ENCODE results near the gene PYGB.
"Not testable (repeated sequence)": the region's sequence is repeated elsewhere in the genome, so short reads cannot be mapped to it uniquely, and the experiment has no call there.

PYGB gene

DNA sequence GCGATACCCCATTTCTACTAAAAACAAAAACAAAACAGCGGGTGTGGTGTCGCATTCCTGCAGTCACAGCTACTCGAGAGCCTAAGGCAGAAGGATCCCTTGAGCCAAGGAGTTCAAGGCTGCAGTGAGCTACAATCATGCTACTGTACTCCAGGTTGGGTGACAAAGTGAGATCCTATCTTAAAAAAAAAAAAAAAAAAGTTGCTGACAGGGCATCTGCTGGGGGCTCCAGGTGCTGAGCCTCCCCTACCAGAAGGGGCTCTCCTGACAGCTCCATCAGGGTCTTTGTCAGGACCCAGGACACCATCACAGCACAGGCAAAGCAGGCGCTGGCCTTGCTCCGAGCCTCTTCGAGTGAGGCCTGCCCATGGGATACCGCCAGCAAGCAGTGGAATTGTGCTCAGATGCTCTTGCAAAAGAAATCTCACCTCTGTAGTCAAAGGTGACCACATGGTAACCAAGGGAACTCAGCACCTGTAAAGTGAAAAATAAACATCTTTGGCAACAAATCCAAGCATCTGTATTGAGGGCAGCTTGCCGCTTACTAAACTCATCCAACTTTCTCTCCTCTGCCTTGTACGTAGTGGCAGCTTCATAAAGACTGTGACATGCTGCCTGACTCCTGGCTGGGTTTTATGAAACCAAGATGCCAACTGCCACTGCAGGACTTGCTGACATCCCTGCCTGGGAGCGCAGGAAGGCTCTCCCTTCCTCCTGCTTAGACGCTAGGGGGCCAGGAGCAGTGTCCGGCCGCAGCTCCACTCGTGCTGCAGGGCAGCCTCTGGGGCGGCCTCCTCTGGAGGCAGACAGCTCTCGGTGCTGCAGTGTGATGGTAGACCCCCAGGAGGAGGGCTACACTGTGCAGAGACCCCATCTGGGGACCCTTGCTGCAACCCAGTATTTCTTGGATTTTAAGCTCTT, 66.9 kb downstream of the PYGB start:
- no peak for DNase-seq (ENCODE audit: low read depth)

DNA sequence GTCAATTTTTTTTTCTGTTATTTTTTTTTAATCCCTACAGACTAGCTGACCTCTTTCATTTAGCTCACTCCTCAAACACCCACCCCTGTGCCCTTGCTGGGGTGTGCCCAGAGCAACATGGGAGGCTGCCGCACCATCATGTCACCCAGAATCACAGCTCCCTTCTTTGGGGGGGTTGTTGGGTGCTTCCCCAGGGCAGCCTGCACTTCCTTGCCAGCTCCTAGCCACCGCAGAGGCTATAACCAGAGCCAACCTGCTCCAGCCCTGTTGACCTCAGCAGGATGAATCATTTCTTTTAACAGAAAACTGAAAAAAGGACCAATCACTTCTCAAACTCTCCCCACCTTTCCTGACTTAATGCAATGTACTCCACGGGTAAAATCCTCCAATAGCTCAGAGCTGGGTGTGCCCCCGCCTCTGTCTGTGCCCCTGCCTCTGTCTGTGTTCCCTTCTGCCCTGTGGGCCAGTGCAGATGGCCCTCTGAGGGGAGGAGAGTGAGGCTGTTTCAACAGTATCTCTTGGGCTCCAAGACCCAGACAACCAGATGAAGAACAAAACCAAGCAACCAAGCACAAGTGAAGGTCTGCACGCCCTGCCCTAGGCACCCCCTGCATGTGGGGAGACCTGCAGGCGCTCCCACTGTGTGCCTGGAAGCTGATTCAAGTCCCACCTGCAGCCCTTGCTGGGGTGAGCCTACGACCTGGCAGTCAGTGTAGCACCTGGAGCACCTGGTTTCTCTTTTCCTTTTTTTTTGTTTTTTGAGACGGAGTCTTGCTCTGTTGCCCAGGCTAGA, 67.7 kb downstream of the PYGB start:
- no peak for DNase-seq (ENCODE audit: low read depth)

DNA sequence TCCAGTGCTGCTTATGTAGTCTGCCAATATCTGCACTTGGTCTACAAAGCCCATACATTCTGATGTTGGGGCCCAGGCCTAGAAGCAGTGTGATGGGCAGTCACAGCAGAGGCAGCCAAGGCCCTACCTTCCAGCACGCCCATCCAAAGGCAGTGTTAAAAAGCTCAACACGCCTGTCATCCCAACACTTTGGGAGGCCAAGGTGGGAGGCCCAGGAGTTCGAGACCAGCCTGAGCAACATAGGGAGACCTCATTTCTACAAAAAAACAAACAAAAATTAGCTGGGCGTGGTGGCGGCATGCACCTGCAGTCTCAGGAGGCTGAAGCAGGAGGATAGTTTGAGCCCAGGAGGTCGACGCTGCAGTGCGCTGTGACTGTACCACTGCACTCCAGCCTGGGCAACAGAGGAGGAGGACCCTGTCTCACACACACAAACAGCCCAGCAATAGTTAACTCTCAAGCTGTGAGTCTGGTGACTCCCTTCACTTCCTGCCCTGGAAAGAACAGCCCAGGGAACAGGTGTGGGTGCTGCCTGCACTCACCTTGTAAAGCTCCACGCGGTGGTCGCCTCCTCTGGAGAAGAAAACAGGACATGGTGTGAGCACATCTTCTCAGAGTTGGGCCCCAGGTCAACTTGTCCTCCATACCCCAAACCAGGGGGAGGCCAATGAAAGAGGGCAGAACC, 68.8 kb downstream of the PYGB start:
- DNase-seq (ENCODE audit: low read depth), result no peak

DNA sequence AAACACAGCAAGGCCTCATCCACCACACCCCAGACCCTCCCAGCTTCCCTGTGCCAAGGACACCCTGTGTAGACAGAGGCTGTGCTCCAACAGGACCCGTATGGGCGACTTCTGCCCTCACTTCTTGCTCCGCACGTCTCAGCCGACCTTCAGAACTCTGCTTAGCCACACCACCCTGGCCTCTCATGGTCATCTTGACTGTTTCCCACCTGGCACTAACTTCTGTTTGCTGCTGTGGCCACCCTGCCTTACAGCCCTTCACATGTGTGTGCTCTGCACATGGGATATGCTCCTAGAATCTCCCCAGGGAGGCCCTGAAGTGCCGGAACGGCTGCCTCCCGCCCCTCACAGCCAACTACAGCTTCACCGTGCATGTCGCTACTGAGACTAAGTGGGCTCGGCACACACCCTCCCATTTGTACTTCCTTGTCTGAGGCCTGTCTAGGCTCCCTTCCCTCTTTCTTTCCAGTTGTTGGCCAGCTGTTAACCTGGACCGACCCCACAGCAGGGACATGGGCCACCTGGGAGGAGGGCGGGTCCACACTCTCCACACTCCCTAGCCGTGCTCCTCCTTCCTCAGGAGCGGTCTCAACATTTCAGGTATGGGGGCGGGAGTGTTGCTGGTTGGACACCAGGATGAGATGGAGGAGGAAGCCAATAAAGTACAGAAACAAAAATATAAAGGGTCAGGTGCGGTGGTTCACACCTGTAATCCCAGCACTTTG, 69.6 kb downstream of the PYGB start:
- no peak for DNase-seq (ENCODE audit: low read depth)

DNA sequence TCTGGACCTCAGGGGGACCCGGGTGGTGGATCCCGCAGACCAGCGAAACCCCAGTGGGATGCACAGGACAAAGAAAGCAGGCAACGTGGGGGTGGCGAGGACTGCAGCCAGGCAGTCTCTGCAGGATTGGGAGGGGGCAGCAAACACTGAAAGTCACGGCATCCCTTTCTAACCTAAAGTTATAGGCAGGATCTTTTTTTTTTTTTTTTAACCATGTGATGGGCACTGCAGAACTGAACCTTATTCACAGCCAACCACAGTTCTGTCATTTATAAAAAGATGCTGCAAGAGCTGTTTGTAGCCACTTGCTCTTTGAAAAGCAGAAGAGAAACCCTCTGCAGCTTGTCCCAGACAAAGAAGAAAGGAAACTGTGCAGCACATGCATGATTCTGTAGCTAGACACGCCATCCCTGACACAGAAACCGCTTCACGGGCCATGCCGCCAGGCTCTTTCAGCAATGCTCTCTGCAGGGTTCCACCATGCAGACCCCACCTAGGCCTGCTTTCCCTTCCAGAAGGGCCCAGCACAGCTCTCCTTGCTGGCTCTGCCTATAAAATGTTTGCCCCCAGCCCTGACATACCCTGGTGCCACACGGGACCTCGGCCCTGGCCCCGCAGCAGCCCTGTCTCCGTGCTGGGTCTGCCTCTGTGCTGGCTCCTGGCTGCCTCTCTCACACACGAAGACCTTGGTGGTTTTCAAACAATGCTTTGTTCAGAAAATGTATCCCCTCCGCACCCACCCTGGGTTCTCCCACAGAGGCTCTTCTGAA, 70.8 kb downstream of the PYGB start:
- no peak for DNase-seq (ENCODE audit: low read depth)

DNA sequence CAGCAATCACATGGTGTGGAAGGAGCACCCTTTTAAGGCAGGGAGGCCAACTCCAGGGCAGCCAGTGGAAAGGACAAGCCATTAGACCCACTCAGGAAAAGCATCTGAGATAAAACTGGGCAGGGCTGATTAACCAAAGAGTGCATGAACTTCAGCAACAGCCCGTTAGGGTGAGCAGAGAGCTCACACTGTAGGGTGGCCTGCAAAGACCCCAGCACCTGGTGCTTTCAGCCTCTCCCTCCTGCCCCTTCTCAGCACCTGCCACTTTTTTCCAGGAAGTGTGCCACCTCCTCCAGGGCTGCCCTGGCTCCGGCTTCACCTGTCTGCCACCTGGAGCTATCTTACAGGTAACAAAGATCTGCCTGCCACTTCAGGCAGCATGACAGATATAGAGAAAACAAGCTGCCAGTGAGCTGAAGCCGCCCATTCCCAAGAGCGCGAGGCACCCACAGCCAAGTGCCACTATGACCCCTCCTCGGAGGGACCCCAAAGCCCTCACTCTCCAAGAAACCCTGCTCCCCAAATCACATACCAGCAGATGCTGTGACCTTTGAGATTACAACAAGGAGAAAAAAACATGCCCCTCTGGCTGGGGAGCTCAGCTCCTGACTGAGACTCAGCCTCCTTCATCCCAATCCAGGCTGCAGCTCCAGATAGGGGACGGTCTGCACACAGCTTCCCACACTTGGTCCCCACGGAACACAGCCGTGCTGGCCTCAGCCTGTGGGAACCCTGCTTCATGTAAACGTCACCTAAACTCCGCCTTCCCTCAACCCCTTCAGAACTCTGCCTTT, 71.6 kb downstream of the PYGB start:
- DNase-seq (ENCODE audit: low read depth), result no peak

DNA sequence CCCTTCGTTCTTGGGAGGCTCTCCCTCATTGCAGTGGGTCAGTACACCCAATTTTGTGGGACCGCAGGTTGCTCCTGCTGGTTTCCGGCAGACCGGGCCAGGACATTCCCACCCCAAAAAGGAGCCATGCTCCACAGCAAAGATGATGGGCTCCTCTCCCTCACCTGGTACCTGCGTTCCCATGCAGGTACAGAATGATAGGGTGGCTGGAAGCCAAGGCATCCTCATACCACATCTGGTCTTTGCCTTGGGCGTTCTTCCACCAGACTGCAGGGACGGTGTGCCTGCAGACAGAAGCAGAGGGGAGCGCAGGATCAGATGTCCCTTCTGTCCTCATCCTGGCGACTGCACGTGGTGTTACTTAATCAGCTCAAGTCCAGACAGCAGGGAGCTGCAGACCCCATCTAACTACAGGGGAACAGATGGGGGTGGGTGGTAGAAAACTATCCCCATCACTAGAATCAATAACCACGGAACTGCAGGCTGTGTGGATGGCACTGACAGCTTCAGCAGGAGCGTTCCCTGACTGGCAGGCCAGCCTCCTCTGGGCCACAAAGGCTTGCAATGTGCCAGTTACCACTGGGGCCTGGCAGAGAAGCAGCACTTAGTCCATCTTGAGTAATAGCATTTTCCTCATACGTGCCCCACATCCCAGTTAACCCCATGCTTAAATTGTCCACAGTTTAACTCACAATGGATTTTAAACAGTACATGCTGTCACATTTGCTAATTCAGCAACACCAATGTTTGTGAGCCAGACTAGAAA, 72.3 kb downstream of the PYGB start:
- no peak for DNase-seq (ENCODE audit: low read depth)

DNA sequence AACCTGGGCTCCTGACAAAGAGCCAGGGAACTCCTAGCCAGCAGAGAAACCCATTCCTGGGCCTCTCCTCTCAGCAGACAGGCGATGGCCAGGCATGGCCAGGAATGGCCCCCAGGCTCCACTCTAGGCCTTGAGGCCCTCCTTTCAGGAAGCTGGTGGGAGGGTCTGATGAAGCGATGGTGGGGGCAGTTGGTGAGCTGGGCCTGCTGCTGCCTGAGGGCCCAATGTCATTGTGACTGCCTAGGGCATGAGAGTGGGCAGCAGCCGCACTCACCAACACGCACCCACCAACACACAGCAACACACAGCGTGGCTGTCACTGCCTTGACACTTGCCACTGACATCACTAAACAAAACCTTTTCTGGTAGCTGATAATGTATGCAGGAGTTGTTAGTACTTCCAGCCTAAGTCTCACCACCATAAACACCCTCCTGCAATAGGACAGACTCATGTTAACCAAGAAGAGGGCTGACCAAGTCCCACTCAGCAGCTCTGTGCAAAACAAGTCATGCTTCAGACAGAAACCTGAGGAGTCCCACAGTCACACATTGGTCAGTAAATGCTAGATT, 73.5 kb downstream of the PYGB start:
- DNase-seq (ENCODE audit: low read depth), result no peak

DNA sequence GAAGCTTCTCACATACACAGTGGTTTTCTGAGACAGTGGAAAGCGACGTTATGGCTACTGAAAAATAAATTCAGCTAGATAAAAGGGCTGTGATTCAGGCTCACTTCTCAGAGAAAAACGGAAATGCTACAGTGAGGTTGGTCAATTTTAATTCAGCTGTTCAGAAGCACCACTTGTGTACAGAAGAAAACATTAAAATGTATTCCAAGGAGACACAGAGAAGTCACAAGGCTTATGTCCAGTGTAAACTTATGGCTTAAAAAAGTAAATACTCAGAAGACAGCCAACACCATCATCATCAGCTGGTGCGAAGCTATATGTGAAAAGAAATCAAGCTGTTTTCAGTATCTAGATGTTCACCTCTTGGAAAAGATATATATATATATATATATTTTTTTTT, 74.1 kb downstream of the PYGB start:
- DNase-seq (ENCODE audit: low read depth), result no peak

DNA sequence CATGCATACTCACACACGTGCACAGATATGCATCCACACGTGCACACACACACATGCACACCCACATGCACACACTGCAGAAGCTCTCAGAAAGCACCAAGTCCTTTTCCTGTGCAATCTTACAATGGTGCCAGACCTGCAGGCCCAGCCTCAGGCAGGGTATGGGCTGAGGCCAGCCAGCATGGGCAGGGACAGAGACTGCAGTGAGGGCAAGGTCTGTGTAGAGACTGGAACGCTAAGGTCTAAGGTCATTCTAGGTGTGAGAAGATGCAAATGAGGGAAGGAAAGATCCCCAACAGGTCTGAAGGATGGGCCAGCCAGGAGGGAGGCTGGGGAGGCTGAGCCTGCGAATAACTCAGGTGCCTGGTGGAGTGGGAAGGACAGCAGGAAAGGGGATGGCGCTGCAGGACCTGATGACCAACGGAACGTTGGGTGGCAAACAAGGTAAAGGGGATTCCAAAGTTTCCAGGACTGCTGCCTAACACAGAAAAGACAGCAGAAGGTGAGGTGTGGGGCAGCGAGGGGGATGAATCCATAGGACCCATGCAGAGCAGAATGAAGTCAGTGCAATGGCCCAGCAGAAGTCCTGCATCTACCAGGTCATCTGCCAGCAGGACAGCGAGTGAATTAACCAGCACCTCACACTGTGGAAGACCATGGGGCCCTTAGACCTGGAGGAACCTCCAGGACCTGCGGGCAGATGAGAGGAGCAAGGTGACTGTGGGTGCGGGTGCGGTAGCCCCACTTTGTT, 75.8 kb downstream of the PYGB start:
- DNase-seq (ENCODE audit: low read depth), result no peak

DNA sequence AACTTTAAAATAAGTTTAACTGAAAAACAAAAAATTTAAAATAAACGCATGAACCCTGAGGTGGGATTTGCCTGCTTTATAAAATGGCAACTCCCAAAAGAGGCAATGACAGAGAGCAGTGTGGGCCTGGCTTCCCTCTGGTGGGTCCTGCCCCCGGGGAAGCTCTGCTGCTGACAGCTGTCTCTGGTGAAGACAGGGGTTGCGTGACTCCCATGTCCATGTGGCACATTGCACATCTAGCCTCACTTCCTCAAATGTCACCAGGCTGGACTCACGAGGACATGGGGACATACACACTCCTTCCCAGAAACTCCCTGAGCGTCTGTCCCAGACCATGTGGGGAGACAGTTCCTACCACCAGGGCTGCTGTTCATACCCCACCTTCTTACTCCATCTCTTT, 76.5 kb downstream of the PYGB start:
- DNase-seq (ENCODE audit: low read depth), result no peak

DNA sequence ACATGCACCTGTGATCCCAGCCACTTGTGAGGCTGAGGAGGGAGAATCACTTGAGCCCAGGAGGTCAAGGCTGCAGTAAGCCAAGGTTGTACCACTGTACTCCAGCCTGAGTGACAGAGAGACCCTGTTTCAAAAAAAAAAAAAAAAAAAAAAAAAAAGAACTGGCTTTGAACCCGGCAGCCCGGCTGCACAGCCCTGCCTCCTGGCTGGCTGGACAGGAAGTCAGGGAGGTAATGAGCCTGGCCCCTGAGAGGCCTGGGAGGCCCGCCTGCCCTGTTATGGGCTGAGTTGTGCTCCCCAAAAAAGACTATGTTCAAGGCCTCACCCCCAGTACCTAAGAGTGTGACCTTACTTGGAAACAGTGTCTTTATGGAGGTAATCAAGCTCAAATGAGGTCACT, 77.2 kb downstream of the PYGB start:
- no peak for DNase-seq (ENCODE audit: low read depth)

DNA sequence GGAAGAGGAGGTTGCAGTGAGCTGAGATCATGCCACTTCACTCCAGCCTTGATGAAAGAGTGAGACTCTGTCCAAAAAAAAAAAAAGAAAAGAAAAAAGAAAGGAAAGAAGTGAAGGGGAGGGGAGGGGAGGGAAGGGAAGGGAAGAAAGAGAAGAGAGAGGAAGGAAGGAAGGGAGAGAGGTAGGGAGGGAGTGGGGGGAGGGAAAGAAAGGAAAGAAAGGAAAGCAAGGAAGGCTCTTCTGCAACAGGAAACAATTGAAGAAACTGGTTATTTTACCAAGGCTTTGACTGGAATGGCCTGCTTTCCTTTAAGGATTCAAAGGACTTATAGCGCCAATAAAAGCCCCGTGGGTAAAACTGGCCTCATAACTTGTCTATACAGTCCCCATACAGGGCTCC, 78.1 kb downstream of the PYGB start:
- DNase-seq (ENCODE audit: low read depth), result no peak

DNA sequence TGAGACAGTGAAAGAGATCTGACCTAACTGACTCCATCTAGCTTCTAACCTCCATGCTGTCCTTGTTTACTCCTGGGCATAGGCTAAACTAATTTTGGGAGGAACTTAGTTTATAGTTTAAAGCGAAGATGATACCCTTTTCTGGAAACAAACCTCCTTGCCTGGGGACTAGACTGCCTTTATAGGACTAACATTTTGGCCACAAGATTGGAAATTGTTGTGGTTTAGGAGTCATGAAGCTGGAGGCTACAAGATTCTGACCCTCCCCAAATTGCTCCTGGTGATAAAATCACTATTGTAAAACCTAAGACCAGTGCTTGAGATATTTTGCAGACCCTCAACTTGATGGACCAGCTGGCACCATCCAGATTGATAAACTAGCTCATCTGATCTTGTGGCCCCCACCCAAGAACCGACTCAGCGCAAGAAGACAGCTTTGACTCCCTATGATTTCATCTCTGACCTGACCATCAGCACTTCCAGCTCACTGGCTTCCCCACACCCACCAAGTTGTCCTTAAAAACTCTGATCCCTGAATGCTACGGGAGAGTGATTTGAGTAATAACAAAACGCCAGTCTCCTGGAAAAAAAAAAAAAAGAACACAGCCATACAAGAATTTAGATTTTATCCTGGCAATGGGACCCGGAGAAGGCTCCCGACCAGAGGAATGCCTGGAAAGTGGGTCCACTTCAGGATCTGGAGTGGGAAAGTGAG, 79.8 kb downstream of the PYGB start:
- DNase-seq (ENCODE audit: low read depth), result no peak

DNA sequence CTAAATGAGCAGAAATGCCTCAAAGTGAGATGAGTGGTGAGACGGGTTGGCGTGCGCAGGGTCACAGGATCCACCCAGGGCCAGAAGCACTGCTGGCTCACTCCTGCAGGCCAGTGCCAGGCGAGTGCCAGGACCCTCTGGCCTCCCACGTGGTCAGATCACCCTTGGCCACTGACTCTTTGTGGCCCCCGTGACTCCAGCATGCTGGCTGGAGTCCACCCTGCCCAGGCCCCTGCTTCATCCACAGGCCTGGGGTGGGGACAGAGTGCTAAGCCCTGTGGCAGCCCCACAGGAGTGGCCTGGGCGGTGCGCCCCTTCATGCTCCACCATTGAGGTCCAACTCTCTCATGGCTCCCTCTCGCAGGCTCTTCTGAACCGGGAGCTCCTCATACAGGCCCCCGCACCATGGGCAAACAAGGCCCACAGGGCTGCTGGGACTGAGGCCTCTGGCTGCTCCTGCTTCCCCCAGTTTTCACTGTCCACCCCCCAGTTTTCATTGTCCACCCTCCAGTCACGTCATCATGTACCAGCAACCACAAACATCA, 81.1 kb downstream of the PYGB start:
- DNase-seq (ENCODE audit: low read depth), result no peak

DNA sequence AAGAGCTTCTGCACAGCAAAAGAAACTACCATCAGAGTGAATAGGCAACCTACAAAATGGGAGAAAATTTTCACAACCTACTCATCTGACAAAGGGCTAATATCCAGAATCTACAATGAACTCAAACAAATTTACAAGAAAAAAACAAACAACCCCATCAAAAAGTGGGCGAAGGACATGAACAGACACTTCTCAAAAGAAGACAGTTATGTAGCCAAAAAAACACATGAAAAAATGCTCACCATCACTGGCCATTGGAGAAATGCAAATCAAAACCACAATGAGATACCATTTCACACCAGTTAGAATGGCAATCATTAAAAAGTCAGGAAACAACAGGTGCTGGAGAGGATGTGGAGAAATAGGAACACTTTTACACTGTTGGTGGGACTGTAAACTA, 87.1 kb downstream of the PYGB start:
- DNase-seq (ENCODE audit: low read depth), result not testable (repeated sequence)

DNA sequence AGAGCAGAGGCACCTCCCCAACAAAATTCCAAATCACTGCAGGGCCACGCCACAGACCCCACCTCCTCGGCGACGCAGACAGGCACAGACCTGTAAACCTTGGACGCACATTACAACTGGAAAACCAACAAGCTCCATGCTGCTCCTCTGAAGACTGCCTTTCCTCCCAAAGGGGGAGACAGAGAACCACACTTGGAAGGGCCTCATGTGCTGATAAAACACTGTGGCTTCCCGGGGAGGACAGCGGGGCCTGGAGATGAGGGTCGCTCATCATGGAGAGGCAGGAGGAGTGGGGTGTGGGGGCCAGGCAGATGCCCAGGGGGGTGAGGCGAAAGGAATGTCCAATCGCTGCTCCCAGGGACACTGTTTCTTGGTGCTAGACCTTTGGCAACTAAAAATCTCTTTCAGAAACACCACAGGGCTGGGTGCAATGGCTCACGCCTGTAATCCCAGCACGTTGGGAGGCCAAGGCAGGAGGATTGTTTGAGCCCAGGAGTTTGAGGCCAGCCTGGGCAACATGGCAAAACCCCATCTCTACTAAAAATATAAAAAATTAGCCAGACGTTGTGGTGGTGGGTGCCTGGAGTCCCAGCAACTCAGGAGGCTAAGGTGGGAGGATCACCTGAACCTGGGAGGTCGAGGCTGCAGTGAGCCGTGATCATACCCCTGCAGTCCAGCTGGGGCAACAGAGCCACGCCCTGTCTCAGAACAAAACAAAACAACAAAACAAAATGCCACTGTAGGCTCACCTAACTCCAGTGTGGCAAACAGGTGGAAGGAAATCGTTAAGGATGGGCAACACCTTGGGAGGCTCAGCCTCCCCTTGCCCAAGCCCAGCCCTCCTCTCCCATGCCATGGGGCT, 88.9 kb downstream of the PYGB start:
- DNase-seq (ENCODE audit: low read depth), result no peak
